ENCODE measurements around the gene UPK1B. TPM values are rescaled to one million over a fixed set of nuclear protein-coding genes. Genes with fewer than 3 reads are reported as not detected.

The UPK1B gene
- total and polyA plus RNA-seq, 11 donors: 20.4 TPM; not detected in 10

- intact Hi-C loops (cut with DNase I): loop anchor here in 1 of 10 donors (10.0 kb wide), 2 partner anchors 104 to 544 kb away; partner anchors contain the start of gene B4GALT4
- 84 to 94% (median 91%) methylated on average over 5 of the region's 5 CpGs for WGBS, 4 donors
- no peak overlapping the region for H3K4me3 ChIP-seq
- H3K9me3 ChIP-seq: peaks cover 0 to 3% (median 0%) of the 10 kb centered on the region in 12 donors
- H3K27ac ChIP-seq: no peak overlapping the region
- ATAC-seq (no peak), DNase-seq (no peak)
- H3K4me1 ChIP-seq: no peaks in the 10 kb centered on the region
- no peaks in the 10 kb centered on the region for H3K27me3 ChIP-seq
- TF ChIP-seq CTCF (IDR thresholded peaks at IDR 0.05) (no peak), POLR2A (IDR thresholded peaks at IDR 0.05) (no peak)
- H3K36me3 ChIP-seq: no peaks in the 10 kb centered on the region
Measured at GRCh38 chr3:119140466-119140865, 32.9 kb upstream of the UPK1B start.

- TF ChIP-seq CTCF (IDR thresholded peaks at IDR 0.05) (no peak), POLR2A (IDR thresholded peaks at IDR 0.05) (no peak)
- Histone ChIP-seq H3K9me3 (no peaks in the 10 kb centered on the region), H3K27me3 (no peaks in the 10 kb centered on the region), H3K4me1 (no peaks in the 10 kb centered on the region), H3K36me3 (no peaks in the 10 kb centered on the region), H3K27ac (no peak overlapping the region), H3K4me3 (no peak overlapping the region)
- intact Hi-C loops (cut with DNase I): loop anchor here in 2 of 10 donors (5.0 to 10.0 kb wide), 3 partner anchors 97 to 540 kb away; partner anchors contain the start of gene B4GALT4 (in 2 of the 2)
- ATAC-seq (no peak), DNase-seq (no peak)
Measured at GRCh38 chr3:119145128-119145499, 28.3 kb upstream of the UPK1B start.

DNA sequence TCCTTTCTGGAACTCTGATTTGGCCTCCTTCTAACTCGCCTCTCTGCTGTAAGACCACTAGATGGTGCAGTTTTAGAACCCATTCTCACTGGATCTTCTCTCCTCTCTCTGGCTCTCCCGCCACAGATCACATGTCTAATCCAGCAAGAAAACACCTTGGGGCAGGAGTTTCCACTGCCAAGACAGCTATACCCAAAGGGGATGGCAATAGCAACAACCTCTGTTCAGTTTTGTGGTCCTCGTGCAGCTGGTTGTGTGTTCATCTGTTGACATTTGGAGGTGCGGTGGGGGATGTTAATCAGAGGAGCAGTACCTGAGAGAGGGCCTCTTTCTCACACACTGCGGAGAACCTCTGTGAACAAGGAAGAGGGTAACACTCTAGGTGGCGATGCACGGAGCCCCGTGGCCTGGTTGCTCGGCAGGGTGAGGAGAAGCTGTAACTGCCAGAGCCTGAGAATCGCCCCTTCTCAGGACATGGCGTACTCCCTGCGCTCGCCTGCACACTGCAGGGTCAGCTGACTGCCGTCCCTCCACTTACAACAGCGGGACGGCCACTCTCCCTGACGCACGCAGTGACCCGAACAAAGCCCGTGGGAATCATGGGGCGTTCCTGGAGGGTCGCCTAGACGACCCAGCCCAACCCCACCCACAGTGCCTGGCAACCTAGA, 27.8 kb upstream of the UPK1B start, which contains the start of gene TEX55:
Gene TEX55, plus strand, starts transcription at position 666 of the 668 bp plus-strand sequence. CDS start 25 bp downstream, outside the sequence.
- DNase-seq: peak in 3 of 5 donors; percentile 22 to 37 (median 29)
- Histone ChIP-seq H3K36me3 (no peaks in the 10 kb centered on the region), H3K27me3 (no peaks in the 10 kb centered on the region), H3K9me3 (no peaks in the 10 kb centered on the region), H3K4me1 (no peaks in the 10 kb centered on the region), H3K27ac (peak within 1 kb of the TSS in 1 of 12 donors; percentile 54), H3K4me3 (peak within 1 kb of the TSS in 1 of 12 donors; percentile 20)
- intact Hi-C loops (cut with DNase I): loop anchor here in 2 of 10 donors (5.0 to 10.0 kb wide), 3 partner anchors 97 to 539 kb away; partner anchors contain the start of gene B4GALT4 (in 2 of the 2)
- ATAC-seq: peak; percentile 59 to 75 (median 66)
- no peak for TF ChIP-seq POLR2A (IDR thresholded peaks at IDR 0.05)
- peak in 11 of 12 donors; percentile 24 to 60 (median 36) for TF ChIP-seq CTCF (IDR thresholded peaks at IDR 0.05)
- 67 to 81% (median 76%) methylated on average over 22 to 23 of the region's 23 CpGs for WGBS, 4 donors

DNA sequence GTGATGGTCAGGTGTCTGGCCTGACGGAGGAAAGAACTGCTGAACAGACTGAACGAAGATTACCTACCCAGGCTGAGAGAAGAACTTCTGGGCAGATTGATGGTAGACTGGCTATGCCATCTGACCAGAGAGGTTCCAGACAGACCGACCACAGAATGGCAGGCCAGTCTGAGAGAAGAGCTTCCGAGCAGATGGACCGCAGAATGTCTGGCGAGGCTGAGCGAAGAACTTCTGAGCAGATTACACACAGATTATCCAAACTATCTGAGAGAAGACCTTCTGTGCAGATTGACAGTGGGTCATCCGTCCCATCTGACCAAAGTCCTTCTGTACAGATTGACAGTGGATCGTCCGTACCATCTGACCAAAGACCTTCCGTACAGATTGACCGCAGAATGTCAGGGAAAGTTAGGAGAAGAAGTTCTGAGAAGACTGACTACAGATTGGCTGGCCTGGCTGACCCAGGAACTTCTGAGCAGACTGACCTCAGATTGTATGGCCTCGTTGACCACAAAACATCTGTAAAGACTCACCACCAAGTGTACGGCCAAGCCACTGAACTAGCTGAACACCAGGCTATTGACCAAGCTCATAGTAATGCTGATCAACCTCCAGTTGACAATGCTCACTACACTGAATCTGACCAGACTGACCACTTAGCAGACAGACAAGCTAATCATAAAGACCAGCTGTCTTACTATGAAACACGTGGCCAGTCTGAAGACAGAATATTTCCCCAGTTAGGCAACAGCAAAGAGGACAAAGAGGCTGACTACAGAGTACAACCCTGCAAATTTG, 26.6 kb upstream of the UPK1B start:
- Histone ChIP-seq H3K9me3 (no peaks in the 10 kb centered on the region), H3K36me3 (no peaks in the 10 kb centered on the region), H3K27me3 (no peaks in the 10 kb centered on the region), H3K4me1 (no peaks in the 10 kb centered on the region), H3K4me3 (no peak overlapping the region), H3K27ac (no peak overlapping the region)
- no peak for ATAC-seq
- no peak for DNase-seq
- intact Hi-C loops (cut with DNase I): loop anchor here in 2 of 10 donors (5.0 to 10.0 kb wide), 3 partner anchors 96 to 538 kb away; partner anchors contain the start of gene B4GALT4 (in 2 of the 2)
- WGBS, 4 donors: 82 to 91% (median 90%) methylated on average over 15 of the region's 15 CpGs
- no peak for TF ChIP-seq CTCF (IDR thresholded peaks at IDR 0.05)
- TF ChIP-seq POLR2A (IDR thresholded peaks at IDR 0.05): no peak

Measured in heart left ventricle (tissue), 16 donors.